ENCODE data around the gene SSTR5.

DNA sequence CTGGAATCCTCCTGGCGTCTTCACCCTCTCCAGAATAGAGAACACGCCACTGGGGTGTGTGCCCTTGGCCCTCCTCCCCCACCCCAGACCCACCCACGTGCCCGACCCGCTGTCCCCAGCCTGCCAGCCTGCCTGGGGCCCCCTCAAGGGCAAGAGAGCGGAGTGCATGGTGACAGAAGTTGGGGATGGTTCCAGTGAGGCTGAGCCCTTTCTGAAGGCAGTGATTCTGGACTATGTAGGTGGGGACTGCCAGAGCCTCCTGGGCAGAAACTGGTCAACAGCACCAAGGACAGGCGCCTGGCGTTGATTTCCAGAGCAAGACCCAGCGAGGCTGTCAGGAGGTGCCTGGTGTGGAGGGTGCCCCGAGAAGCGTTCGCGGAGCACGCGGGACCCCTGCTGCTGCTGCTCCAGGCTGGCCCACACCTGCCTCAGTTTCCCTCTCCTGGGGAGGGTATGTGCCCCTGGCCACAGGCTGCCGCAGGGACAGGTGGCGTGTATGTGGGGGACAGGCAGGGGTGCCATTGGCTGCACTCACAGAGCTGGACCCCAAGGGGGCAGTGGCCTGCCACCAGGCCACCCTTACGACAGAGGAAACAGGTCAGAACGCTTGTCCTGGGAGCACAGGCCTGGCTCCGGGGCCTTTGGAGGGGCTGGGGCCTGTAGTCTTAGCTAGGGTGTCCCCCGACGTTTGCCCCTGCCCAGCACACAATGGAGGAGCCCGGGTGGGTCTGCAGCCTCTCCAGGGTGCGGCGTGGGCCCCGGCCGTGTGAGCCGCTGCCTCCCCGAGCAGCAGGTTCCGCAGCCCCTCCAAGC is 1.2 kb downstream of the SSTR5 start:
- TF ChIP-seq EZH2phosphoT487 (IDR thresholded peaks at IDR 0.05; ENCODE audit: low read length) (no peak), EZH2 (optimal IDR thresholded peaks at IDR 0.05; ENCODE audit: low read depth, low read length) (no peak)
- TF ChIP-seq, protein P1, sequence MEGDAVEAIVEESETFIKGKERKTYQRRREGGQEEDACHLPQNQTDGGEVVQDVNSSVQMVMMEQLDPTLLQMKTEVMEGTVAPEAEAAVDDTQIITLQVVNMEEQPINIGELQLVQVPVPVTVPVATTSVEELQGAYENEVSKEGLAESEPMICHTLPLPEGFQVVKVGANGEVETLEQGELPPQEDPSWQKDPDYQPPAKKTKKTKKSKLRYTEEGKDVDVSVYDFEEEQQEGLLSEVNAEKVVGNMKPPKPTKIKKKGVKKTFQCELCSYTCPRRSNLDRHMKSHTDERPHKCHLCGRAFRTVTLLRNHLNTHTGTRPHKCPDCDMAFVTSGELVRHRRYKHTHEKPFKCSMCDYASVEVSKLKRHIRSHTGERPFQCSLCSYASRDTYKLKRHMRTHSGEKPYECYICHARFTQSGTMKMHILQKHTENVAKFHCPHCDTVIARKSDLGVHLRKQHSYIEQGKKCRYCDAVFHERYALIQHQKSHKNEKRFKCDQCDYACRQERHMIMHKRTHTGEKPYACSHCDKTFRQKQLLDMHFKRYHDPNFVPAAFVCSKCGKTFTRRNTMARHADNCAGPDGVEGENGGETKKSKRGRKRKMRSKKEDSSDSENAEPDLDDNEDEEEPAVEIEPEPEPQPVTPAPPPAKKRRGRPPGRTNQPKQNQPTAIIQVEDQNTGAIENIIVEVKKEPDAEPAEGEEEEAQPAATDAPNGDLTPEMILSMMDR (IDR thresholded peaks at IDR 0.05; ENCODE audit: low read length): no peak
